ENCODE results near the gene ABL1.

DNA sequence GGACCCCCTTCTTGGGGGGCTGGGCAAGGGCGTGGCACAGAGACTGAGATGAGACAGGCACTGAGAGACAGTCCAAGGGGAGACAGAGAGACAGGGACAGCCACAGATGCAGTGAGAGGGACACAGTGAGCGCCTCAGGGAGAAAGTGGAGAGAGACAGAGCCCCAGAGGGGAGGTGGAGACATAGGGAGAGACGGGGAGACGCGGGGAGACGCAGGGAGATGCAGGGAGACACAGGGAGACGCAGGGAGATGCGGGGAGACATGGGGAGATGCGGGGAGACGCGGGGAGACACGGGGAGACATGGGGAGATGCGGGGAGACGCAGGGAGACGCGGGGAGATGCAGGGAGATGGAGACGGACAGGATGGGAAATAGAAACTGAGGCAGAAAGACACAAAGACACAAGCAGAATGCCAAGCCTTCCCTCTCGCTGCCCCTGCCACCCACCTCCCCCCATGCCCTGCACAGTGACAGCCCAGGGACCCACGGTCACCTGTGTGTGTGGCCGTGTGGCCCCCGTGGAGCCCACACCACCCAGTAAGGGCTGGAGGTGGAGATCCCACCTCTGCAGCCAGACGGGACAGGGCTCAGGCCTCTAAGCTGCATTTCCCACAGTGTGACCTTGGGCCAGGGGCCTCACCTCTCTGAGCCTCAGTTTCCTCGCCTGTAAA is 95.2 kb downstream of the ABL1 start:
- TF ChIP-seq CTCF (conservative IDR thresholded peaks at IDR 0.05) (no peak), ZFX (IDR thresholded peaks at IDR 0.05) (no peak)

All from C4-2B (cell line).